Activated CD4-positive, alpha-beta T cell treated with anti-CD3 and anti-CD28 coated beads, Interleukin-2, amount 10 ng/mL, durations not matched to agents 24 days and 14 days (primary cell): ENCODE measurements around the gene RABGAP1. TPM values are rescaled to one million over a fixed set of nuclear protein-coding genes. Genes with fewer than 3 reads are reported as not detected.
"Not testable (repeated sequence)": the region's sequence is repeated elsewhere in the genome, so short reads cannot be mapped to it uniquely, and the experiment has no call there.

Experiments used
- DNase-seq: peaks from one replicate; pipeline ENCODE4 v3.0.0; 2022
- H3K27ac Mint-ChIP-seq: one replicate; pipeline ENCODE4 v1.8.0; 2022; ENCODE audit warnings: mild to moderate bottlenecking, mixed read lengths
- H3K27me3 Mint-ChIP-seq: one replicate; pipeline ENCODE4 v1.8.0; 2022; ENCODE audit warnings: mixed read lengths
- H3K36me3 Mint-ChIP-seq: one replicate; pipeline ENCODE4 v1.8.0; 2022; ENCODE audit warnings: low read depth, mild to moderate bottlenecking, mixed read lengths
- H3K4me1 Mint-ChIP-seq: one replicate; pipeline ENCODE4 v1.8.0; 2021; ENCODE audit warnings: mixed read lengths
- H3K4me3 Mint-ChIP-seq: one replicate; pipeline ENCODE4 v1.8.0; 2022; ENCODE audit warnings: mild to moderate bottlenecking, moderate library complexity, mixed read lengths
- H3K9me3 Mint-ChIP-seq: one replicate; pipeline ENCODE4 v1.8.0; 2021; ENCODE audit warnings: mixed read lengths
- intact Hi-C: fragments of 100-400 bp; cut with micrococcal nuclease; formaldehyde crosslinking; loops from one replicate; pipeline ENCODE4 v1.15.1; 2023
- total RNA-seq: library from RNA; stranded (reverse); gene quantifications from 2 replicates; pipeline ENCODE4 v1.2.3, GENCODE V29; 2022

RABGAP1 gene
- total RNA-seq, result 23.9 and 25.7 TPM in 2 replicates

- no peaks in the 10 kb centered on the region for H3K9me3 Mint-ChIP-seq
- intact Hi-C loops, result loop anchor here (1.0 to 10.0 kb wide), 9 partner anchors 9 to 1474 kb away; partner anchors contain the start of genes PDCL, PSMB7, RC3H2 and ZBTB6
- H3K4me3 Mint-ChIP-seq, result peak within 1 kb of the TSS; percentile 99
- peak within 1 kb of the TSS; percentile 90 for H3K27ac Mint-ChIP-seq
- peak; percentile 99 for DNase-seq
- no peaks in the 10 kb centered on the region for H3K27me3 Mint-ChIP-seq
- peaks cover 19% of the 10 kb centered on the region for H3K36me3 Mint-ChIP-seq
- peaks cover 31% of the 10 kb centered on the region for H3K4me1 Mint-ChIP-seq
These were observed at the start of gene RABGAP1 for GRCh38 chr9:122940749-122941581. Gene RABGAP1 (plus strand): TSS chr9:122941020. CDS start chr9:122957060, 16,040 bp downstream.

GRCh38 chr9:122897969-122898368 is 42.9 kb upstream of the RABGAP1 start:
- Mint-ChIP-seq H3K4me1 (peaks cover 18% of the 10 kb centered on the region), H3K9me3 (no peaks in the 10 kb centered on the region), H3K27ac (no peak overlapping the region), H3K27me3 (no peaks in the 10 kb centered on the region), H3K36me3 (peaks cover 15% of the 10 kb centered on the region), H3K4me3 (no peak overlapping the region)
- DNase-seq, result no peak
- intact Hi-C loops, result no loop called here

GRCh38 chr9:122900791-122901190 is 40.0 kb upstream of the RABGAP1 start:
- peaks cover 3% of the 10 kb centered on the region for H3K9me3 Mint-ChIP-seq
- peaks cover 26% of the 10 kb centered on the region for H3K4me1 Mint-ChIP-seq
- intact Hi-C loops, result no loop called here
- H3K36me3 Mint-ChIP-seq, result peaks cover 10% of the 10 kb centered on the region
- peak overlapping the region; percentile 35 for H3K4me3 Mint-ChIP-seq
- no peaks in the 10 kb centered on the region for H3K27me3 Mint-ChIP-seq
- DNase-seq, result no peak
- peak overlapping the region; percentile 34 for H3K27ac Mint-ChIP-seq

GRCh38 chr9:122904466-122904822 is 36.4 kb upstream of the RABGAP1 start:
- DNase-seq, result peak; percentile 80
- intact Hi-C loops, result no loop called here
- H3K27ac Mint-ChIP-seq, result peak overlapping the region; percentile 95
- peak overlapping the region; percentile 95 for H3K4me3 Mint-ChIP-seq
- peaks cover 3% of the 10 kb centered on the region for H3K9me3 Mint-ChIP-seq
- H3K27me3 Mint-ChIP-seq, result no peaks in the 10 kb centered on the region
- H3K4me1 Mint-ChIP-seq, result peaks cover 21% of the 10 kb centered on the region
- H3K36me3 Mint-ChIP-seq, result peaks cover 12% of the 10 kb centered on the region

- H3K27ac Mint-ChIP-seq, result peak within 1 kb of the TSS; percentile 96
- peaks cover 15% of the 10 kb centered on the region for H3K36me3 Mint-ChIP-seq
These were observed 35.8 kb upstream of the RABGAP1 start, which contains the start of gene RC3H2 for GRCh38 chr9:122904823-122905710. Gene RC3H2 (minus strand): TSS chr9:122905359. CDS start chr9:122897509, 7,850 bp downstream.

GRCh38 chr9:122906122-122906521 is 34.7 kb upstream of the RABGAP1 start:
- Mint-ChIP-seq H3K4me1 (peaks cover 22% of the 10 kb centered on the region), H3K36me3 (peaks cover 21% of the 10 kb centered on the region)
- H3K27ac Mint-ChIP-seq, H3K4me3 Mint-ChIP-seq, H3K9me3 Mint-ChIP-seq, H3K27me3 Mint-ChIP-seq, intact Hi-C loops, DNase-seq: not testable (repeated sequence)

More at GRCh38 chr9:122904823-122905710, 35.8 kb upstream of the RABGAP1 start, which contains the start of gene RC3H2:
- intact Hi-C loops, result loop anchor here (1.0 kb wide), 8 partner anchors 8 to 812 kb away; partner anchors contain the start of genes PDCL, STRBP, TTLL11 and ZBTB26
- peaks cover 3% of the 10 kb centered on the region for H3K9me3 Mint-ChIP-seq
- H3K4me3 Mint-ChIP-seq, result peak within 1 kb of the TSS; percentile 95
- no peaks in the 10 kb centered on the region for H3K27me3 Mint-ChIP-seq
- DNase-seq, result peak; percentile 99
- H3K4me1 Mint-ChIP-seq, result peaks cover 19% of the 10 kb centered on the region

GRCh38 chr9:122912671-122912963 is 28.2 kb upstream of the RABGAP1 start:
- intact Hi-C loops, result loop anchor here (2.0 kb wide), 2 partner anchors 28 to 78 kb away; partner anchors contain the start of gene RABGAP1
- Mint-ChIP-seq H3K36me3 (peaks cover 24% of the 10 kb centered on the region), H3K9me3 (no peaks in the 10 kb centered on the region), H3K27ac (peak overlapping the region; percentile 97), H3K4me3 (peak overlapping the region; percentile 91), H3K27me3 (no peaks in the 10 kb centered on the region), H3K4me1 (peaks cover 19% of the 10 kb centered on the region)
- no peak for DNase-seq

GRCh38 chr9:122912964-122913673 is 27.7 kb upstream of the RABGAP1 start, which contains the start of gene ZBTB6:
Gene ZBTB6 (minus strand): TSS chr9:122913323. CDS start chr9:122912072, 1,251 bp downstream.
- H3K4me1 Mint-ChIP-seq, result peaks cover 17% of the 10 kb centered on the region
- H3K9me3 Mint-ChIP-seq, result no peaks in the 10 kb centered on the region
- intact Hi-C loops, result loop anchor here (1.0 to 2.0 kb wide), 4 partner anchors 8 to 78 kb away; partner anchors contain the start of genes RABGAP1, RC3H2 and ZBTB26
- peak within 1 kb of the TSS; percentile 97 for H3K27ac Mint-ChIP-seq
- H3K4me3 Mint-ChIP-seq, result peak within 1 kb of the TSS; percentile 91
- peaks cover 23% of the 10 kb centered on the region for H3K36me3 Mint-ChIP-seq
- peak; percentile 91 for DNase-seq
- H3K27me3 Mint-ChIP-seq, result no peaks in the 10 kb centered on the region

- H3K27ac Mint-ChIP-seq, result no peak overlapping the region
- intact Hi-C loops, result no loop called here
- H3K4me1 Mint-ChIP-seq, result peaks cover 2% of the 10 kb centered on the region
- no peak for DNase-seq
- no peaks in the 10 kb centered on the region for H3K27me3 Mint-ChIP-seq
- H3K9me3 Mint-ChIP-seq, result no peaks in the 10 kb centered on the region
- H3K36me3 Mint-ChIP-seq, result peaks cover 26% of the 10 kb centered on the region
- H3K4me3 Mint-ChIP-seq, result no peak overlapping the region
These were observed 22.5 kb upstream of the RABGAP1 start for GRCh38 chr9:122918310-122918709.

- DNase-seq, result no peak
- no peak overlapping the region for H3K27ac Mint-ChIP-seq
These were observed 18.1 kb upstream of the RABGAP1 start for GRCh38 chr9:122922713-122923112.

GRCh38 chr9:122923947-122924346 is 16.9 kb upstream of the RABGAP1 start:
- DNase-seq, result no peak
- H3K9me3 Mint-ChIP-seq, result no peaks in the 10 kb centered on the region
- H3K4me1 Mint-ChIP-seq, result peaks cover 4% of the 10 kb centered on the region
- H3K27me3 Mint-ChIP-seq, result no peaks in the 10 kb centered on the region
- H3K27ac Mint-ChIP-seq, result no peak overlapping the region
- intact Hi-C loops, result no loop called here
- no peak overlapping the region for H3K4me3 Mint-ChIP-seq
- H3K36me3 Mint-ChIP-seq, result peaks cover 20% of the 10 kb centered on the region

More at GRCh38 chr9:122922713-122923112, 18.1 kb upstream of the RABGAP1 start:
- intact Hi-C loops, result no loop called here
- H3K4me1 Mint-ChIP-seq, result peaks cover 4% of the 10 kb centered on the region
- no peaks in the 10 kb centered on the region for H3K9me3 Mint-ChIP-seq
- no peaks in the 10 kb centered on the region for H3K27me3 Mint-ChIP-seq
- no peak overlapping the region for H3K4me3 Mint-ChIP-seq
- peaks cover 26% of the 10 kb centered on the region for H3K36me3 Mint-ChIP-seq

GRCh38 chr9:122929796-122930354 is 10.9 kb upstream of the RABGAP1 start:
- intact Hi-C loops, result no loop called here
- Mint-ChIP-seq H3K27me3 (no peaks in the 10 kb centered on the region), H3K4me1 (peaks cover 8% of the 10 kb centered on the region), H3K4me3 (no peak overlapping the region), H3K36me3 (peaks cover 3% of the 10 kb centered on the region), H3K27ac (no peak overlapping the region), H3K9me3 (no peaks in the 10 kb centered on the region)
- no peak for DNase-seq
